Thyroid gland (tissue), 4 donors: ENCODE measurements around the gene PEPD.

Experiments
- CTCF ChIP-seq, 6 experiments: fragments of 200-600 bp in 3 of 6; fragments of 450-650 bp in 3 of 6; sonication (generic) in 3 of 6; IDR thresholded peaks; one replicate each; pipeline ENCODE4 v1.5.1; 2016 to 2019; ENCODE audit warnings: antibody characterized with exemption in 6 of 6, mild to moderate bottlenecking in 2 of 6, inconsistent platforms in 1 of 6, moderate library complexity in 1 of 6
- POLR2A ChIP-seq, 2 donors: fragments of 450-650 bp; IDR thresholded peaks; one replicate each; pipeline ENCODE4 v1.6.1; 2017; ENCODE audit warnings: antibody characterized with exemption in 2 of 2, mild to moderate bottlenecking in 2 of 2, moderate library complexity in 1 of 2

DNA sequence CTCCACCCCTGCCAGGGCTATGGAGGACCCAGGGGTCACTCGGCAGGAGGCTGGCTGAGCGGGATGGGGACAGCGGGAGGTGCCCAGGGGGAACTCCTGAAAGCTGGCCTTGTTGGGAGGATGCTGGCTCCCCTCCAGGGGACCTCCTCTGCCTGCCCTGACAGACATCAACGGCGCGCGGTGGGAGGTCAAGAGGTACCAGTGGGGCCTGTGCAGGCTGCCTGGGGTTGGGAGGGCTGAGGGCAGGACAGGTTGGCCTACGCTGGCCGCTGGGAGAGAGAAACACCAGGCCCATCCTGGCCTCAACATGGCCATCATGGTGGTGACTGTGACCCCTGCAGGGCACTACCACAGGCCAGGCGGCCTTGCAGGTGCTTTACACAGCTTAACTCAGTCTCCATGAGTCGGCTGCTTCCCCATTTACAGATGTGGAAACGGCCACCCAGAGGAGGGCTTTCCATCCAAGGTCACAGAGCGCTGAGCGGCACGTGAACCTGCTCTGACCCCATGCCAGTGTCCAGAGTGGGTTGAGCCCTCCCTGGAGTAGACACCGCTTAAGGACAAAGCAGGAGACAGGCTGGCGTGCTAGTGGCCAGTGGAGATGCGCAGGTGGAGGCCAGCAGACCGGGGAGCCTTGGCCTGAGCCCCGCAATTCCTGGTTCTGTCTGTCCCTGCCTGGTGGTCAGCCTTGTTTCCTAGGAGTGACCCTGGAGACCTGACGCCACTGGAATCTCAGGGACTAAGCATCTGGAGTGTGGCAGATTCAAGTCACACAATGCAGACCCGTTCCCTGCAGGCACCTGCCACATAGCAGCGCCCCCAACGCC, 120.5 kb downstream of the PEPD start:
- TF ChIP-seq POLR2A (IDR thresholded peaks at IDR 0.05), result no peak
- TF ChIP-seq CTCF (IDR thresholded peaks at IDR 0.05), result no peak
